SK-N-SH (cell line): Measurements from ENCODE around the gene SNAI1.
A peak's percentile ranks its signal among the peaks of the same experiment; 100 is the strongest.

ENCODE experiments used
- RFX5 ChIP-seq: IDR thresholded peaks from 2 replicates; pipeline ENCODE4 v1.6.1; 2012; ENCODE audit warnings: mild to moderate bottlenecking, improper control_type of control experiment, low read length
- TCF12 ChIP-seq: IDR thresholded peaks from 2 replicates; pipeline ENCODE4 v1.4.0; 2012
- TEAD4 ChIP-seq: IDR thresholded peaks from 2 replicates; pipeline ENCODE4 v1.4.0; 2012; ENCODE audit warnings: mild to moderate bottlenecking, borderline replicate concordance; ENCODE audit not compliant: insufficient read depth
- TF ChIP-seq, protein P1 (sequence below): IDR thresholded peaks from 2 replicates; pipeline ENCODE4; 2012
- TF ChIP-seq, protein P2 (sequence below): IDR thresholded peaks from 2 replicates; pipeline ENCODE4 v1.4.0; 2012; ENCODE audit warnings: low read depth

DNA sequence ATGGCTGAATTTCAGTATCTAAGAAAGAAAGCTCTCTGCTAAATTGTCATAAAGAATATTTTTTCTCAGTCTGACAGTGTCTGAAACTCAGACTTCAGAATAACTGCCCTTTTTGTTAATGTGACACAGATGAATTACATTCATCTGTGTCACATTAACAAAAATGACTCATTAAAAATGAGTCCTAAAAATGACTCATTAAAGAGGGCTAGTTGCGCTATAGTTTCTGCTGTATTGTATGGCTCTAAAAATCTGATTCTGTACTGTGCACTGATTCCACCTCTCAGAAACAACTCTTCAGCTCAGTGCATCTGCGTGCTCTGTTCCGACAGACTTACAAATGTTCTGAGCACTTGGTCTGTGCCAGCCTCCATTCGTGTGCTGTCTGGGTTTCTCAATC is 31.6 kb upstream of the SNAI1 start:
- TF ChIP-seq TEAD4 (no peak), TCF12 (peak; percentile 94), RFX5 (no peak)
- TF ChIP-seq, protein P1, sequence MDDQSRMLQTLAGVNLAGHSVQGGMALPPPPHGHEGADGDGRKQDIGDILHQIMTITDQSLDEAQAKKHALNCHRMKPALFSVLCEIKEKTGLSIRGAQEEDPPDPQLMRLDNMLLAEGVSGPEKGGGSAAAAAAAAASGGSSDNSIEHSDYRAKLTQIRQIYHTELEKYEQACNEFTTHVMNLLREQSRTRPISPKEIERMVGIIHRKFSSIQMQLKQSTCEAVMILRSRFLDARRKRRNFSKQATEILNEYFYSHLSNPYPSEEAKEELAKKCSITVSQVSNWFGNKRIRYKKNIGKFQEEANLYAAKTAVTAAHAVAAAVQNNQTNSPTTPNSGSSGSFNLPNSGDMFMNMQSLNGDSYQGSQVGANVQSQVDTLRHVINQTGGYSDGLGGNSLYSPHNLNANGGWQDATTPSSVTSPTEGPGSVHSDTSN, result peak; percentile 92
- TF ChIP-seq, protein P2, sequence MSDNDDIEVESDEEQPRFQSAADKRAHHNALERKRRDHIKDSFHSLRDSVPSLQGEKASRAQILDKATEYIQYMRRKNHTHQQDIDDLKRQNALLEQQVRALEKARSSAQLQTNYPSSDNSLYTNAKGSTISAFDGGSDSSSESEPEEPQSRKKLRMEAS, result no peak
